MG63 (cell line): ENCODE measurements around the gene QKI. TPM values are rescaled to one million over a fixed set of nuclear protein-coding genes. Genes with fewer than 3 reads are reported as not detected.
A peak's percentile ranks its signal among the peaks of the same experiment; 100 is the strongest.
"Not testable (repeated sequence)": the region's sequence is repeated elsewhere in the genome, so short reads cannot be mapped to it uniquely, and the experiment has no call there.

ENCODE experiments used
- DNase-seq: peaks from one replicate; pipeline ENCODE4 v3.0.0-alpha.2; 2020
- H3K27me3 ChIP-seq: fragments of 250-450 bp; sonication (Bioruptor Pico); 2 replicates; pipeline ENCODE4 v1.5.1; 2020; ENCODE audit warnings: mild to moderate bottlenecking, moderate library complexity
- H3K36me3 ChIP-seq: fragments of 250-450 bp; sonication (Bioruptor Pico); 2 replicates; pipeline ENCODE4 v1.5.1; 2020; ENCODE audit warnings: mild to moderate bottlenecking, moderate library complexity
- H3K4me3 ChIP-seq: fragments of 250-450 bp; sonication (Bioruptor Pico); 2 replicates; pipeline ENCODE4 v1.5.1; 2020; ENCODE audit warnings: mild to moderate bottlenecking, moderate library complexity
- H3K9me3 ChIP-seq: fragments of 250-450 bp; sonication (Bioruptor Pico); 2 replicates; pipeline ENCODE4 v1.5.1; 2020; ENCODE audit warnings: mild to moderate bottlenecking, moderate library complexity
- total RNA-seq: library from RNA; depleted of rRNA; stranded (reverse); fragments of >200 nt; shearing (Covaris generic); gene quantifications from 2 replicates; pipeline ENCODE4 v1.2.3, GENCODE V29; 2014; ENCODE audit warnings: low replicate concordance

The QKI gene
- total RNA-seq, 1 experiment from 2014 or later: 125 TPM

- DNase-seq: no peak
- H3K9me3 ChIP-seq: no peaks in the 10 kb centered on the region
- peaks cover 14% of the 10 kb centered on the region for H3K36me3 ChIP-seq
- peak overlapping the region; percentile 62 for H3K4me3 ChIP-seq
- H3K27me3 ChIP-seq: no peaks in the 10 kb centered on the region
These were observed 5.7 kb downstream of the QKI start for GRCh38 chr6:163420289-163420614.

- no peaks in the 10 kb centered on the region for H3K27me3 ChIP-seq
- 0 out of 2 replicates have a peak, but pooled peaks cover 3% of the 10 kb centered on the region for H3K36me3 ChIP-seq
- no peaks in the 10 kb centered on the region for H3K9me3 ChIP-seq
- DNase-seq: no peak
- no peak overlapping the region for H3K4me3 ChIP-seq
These were observed 8.0 kb downstream of the QKI start for GRCh38 chr6:163422550-163422949.

GRCh38 chr6:163423696-163424095 lies 9.2 kb downstream of the QKI start:
- Histone ChIP-seq H3K27me3 (no peaks in the 10 kb centered on the region), H3K36me3 (0 out of 2 replicates have a peak, but pooled peaks cover 3% of the 10 kb centered on the region), H3K9me3 (no peaks in the 10 kb centered on the region), H3K4me3 (no peak overlapping the region)
- no peak for DNase-seq

GRCh38 chr6:163427498-163428254 lies 13.2 kb downstream of the QKI start:
- DNase-seq: no peak
- no peaks in the 10 kb centered on the region for H3K9me3 ChIP-seq
- 0 out of 2 replicates have a peak, but pooled peaks cover 3% of the 10 kb centered on the region for H3K36me3 ChIP-seq
- no peak overlapping the region for H3K4me3 ChIP-seq
- no peaks in the 10 kb centered on the region for H3K27me3 ChIP-seq

- no peak overlapping the region for H3K4me3 ChIP-seq
- no peak for DNase-seq
- H3K9me3 ChIP-seq: no peaks in the 10 kb centered on the region
- H3K27me3 ChIP-seq: no peaks in the 10 kb centered on the region
- H3K36me3 ChIP-seq: 0 out of 2 replicates have a peak, but pooled peaks cover 3% of the 10 kb centered on the region
These were observed 13.9 kb downstream of the QKI start for GRCh38 chr6:163428373-163428772.

GRCh38 chr6:163429858-163430448 lies 15.4 kb downstream of the QKI start:
- no peaks in the 10 kb centered on the region for H3K27me3 ChIP-seq
- no peak overlapping the region for H3K4me3 ChIP-seq
- DNase-seq: no peak
- H3K9me3 ChIP-seq: no peaks in the 10 kb centered on the region
- no peaks in the 10 kb centered on the region for H3K36me3 ChIP-seq

- Histone ChIP-seq H3K4me3 (no peak overlapping the region), H3K36me3 (no peaks in the 10 kb centered on the region), H3K27me3 (no peaks in the 10 kb centered on the region), H3K9me3 (no peaks in the 10 kb centered on the region)
- no peak for DNase-seq
These were observed 17.8 kb downstream of the QKI start for GRCh38 chr6:163432300-163432699.

- H3K27me3 ChIP-seq, H3K9me3 ChIP-seq, H3K36me3 ChIP-seq, DNase-seq, H3K4me3 ChIP-seq: not testable (repeated sequence)
These were observed 19.0 kb downstream of the QKI start for GRCh38 chr6:163433486-163433885.

GRCh38 chr6:163435023-163435422 lies 20.5 kb downstream of the QKI start:
- Histone ChIP-seq H3K27me3 (no peaks in the 10 kb centered on the region), H3K36me3 (no peaks in the 10 kb centered on the region), H3K4me3 (no peak overlapping the region), H3K9me3 (no peaks in the 10 kb centered on the region)
- no peak for DNase-seq

GRCh38 chr6:163436843-163437242 lies 22.3 kb downstream of the QKI start:
- no peaks in the 10 kb centered on the region for H3K9me3 ChIP-seq
- no peaks in the 10 kb centered on the region for H3K36me3 ChIP-seq
- H3K27me3 ChIP-seq: no peaks in the 10 kb centered on the region
- DNase-seq: no peak
- H3K4me3 ChIP-seq: no peak overlapping the region

- no peaks in the 10 kb centered on the region for H3K9me3 ChIP-seq
- DNase-seq: no peak
- no peaks in the 10 kb centered on the region; the same call in 1 of the 2 replicates for H3K36me3 ChIP-seq
- H3K27me3 ChIP-seq: no peaks in the 10 kb centered on the region
- no peak overlapping the region for H3K4me3 ChIP-seq
These were observed 22.9 kb downstream of the QKI start for GRCh38 chr6:163437466-163437865.

GRCh38 chr6:163438298-163438939 lies 23.9 kb downstream of the QKI start:
- no peak for DNase-seq
- H3K27me3 ChIP-seq: no peaks in the 10 kb centered on the region
- H3K4me3 ChIP-seq: no peak overlapping the region

GRCh38 chr6:163438940-163439335 lies 24.4 kb downstream of the QKI start:
- Histone ChIP-seq H3K9me3 (no peaks in the 10 kb centered on the region), H3K4me3 (no peak overlapping the region), H3K36me3 (no peaks in the 10 kb centered on the region; the same call in 1 of the 2 replicates), H3K27me3 (no peaks in the 10 kb centered on the region)
- DNase-seq: peak; percentile 12

More at GRCh38 chr6:163438298-163438939, 23.9 kb downstream of the QKI start:
- H3K9me3 ChIP-seq: no peaks in the 10 kb centered on the region
- no peaks in the 10 kb centered on the region; the same call in 1 of the 2 replicates for H3K36me3 ChIP-seq

- not testable (repeated sequence) for H3K4me3 ChIP-seq, H3K27me3 ChIP-seq, H3K36me3 ChIP-seq, DNase-seq, H3K9me3 ChIP-seq
These were observed 24.9 kb downstream of the QKI start for GRCh38 chr6:163439390-163439789.

GRCh38 chr6:163439997-163440396 lies 25.5 kb downstream of the QKI start:
- no peaks in the 10 kb centered on the region for H3K27me3 ChIP-seq

GRCh38 chr6:163442336-163442735 lies 27.8 kb downstream of the QKI start:
- Histone ChIP-seq H3K27me3 (no peaks in the 10 kb centered on the region), H3K36me3 (no peaks in the 10 kb centered on the region; the same call in 1 of the 2 replicates), H3K4me3 (no peak overlapping the region), H3K9me3 (no peaks in the 10 kb centered on the region)
- no peak for DNase-seq

More at GRCh38 chr6:163439997-163440396, 25.5 kb downstream of the QKI start:
- Histone ChIP-seq H3K9me3 (no peaks in the 10 kb centered on the region), H3K4me3 (no peak overlapping the region), H3K36me3 (no peaks in the 10 kb centered on the region; the same call in 1 of the 2 replicates)
- no peak for DNase-seq

GRCh38 chr6:163444077-163444476 lies 29.6 kb downstream of the QKI start:
- Histone ChIP-seq H3K27me3 (no peaks in the 10 kb centered on the region), H3K9me3 (peaks cover 2% of the 10 kb centered on the region; the same call in 1 of the 2 replicates), H3K36me3 (no peaks in the 10 kb centered on the region; the same call in 1 of the 2 replicates), H3K4me3 (no peak overlapping the region)
- no peak for DNase-seq
